ENCODE measurements around the gene CPA1. TPM values are rescaled to one million over a fixed set of nuclear protein-coding genes. Genes with fewer than 3 reads are reported as not detected.

Gene CPA1
- total RNA-seq, 4 donors from 2014 or later, result not detected

DNA sequence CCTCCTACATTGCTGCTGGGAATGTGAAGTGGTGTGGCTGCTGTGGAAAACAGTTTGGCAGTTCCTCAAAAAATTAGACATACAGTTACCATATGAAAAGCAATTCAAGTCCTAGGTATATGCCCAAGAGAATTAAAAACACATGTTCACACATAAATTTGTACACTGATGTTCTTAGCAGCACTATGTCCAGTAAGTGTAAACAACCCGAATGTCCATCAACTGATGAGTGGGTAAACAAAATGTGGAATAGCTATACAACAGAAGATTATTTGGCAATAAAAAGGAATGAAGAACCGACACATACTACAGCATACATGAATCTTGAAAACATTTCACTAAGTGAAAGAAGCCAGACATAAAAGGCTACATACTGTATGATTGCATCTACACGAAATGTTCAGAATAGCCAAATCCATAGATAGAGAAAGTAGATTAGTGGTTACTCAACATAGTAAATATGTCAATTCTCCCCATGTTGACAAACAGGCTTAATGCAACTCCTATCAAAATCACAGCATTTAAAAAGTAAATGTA is 43.3 kb downstream of the CPA1 start:
- no peak for TF ChIP-seq EP300 (IDR thresholded peaks at IDR 0.05)
- TF ChIP-seq, protein P1, sequence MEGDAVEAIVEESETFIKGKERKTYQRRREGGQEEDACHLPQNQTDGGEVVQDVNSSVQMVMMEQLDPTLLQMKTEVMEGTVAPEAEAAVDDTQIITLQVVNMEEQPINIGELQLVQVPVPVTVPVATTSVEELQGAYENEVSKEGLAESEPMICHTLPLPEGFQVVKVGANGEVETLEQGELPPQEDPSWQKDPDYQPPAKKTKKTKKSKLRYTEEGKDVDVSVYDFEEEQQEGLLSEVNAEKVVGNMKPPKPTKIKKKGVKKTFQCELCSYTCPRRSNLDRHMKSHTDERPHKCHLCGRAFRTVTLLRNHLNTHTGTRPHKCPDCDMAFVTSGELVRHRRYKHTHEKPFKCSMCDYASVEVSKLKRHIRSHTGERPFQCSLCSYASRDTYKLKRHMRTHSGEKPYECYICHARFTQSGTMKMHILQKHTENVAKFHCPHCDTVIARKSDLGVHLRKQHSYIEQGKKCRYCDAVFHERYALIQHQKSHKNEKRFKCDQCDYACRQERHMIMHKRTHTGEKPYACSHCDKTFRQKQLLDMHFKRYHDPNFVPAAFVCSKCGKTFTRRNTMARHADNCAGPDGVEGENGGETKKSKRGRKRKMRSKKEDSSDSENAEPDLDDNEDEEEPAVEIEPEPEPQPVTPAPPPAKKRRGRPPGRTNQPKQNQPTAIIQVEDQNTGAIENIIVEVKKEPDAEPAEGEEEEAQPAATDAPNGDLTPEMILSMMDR (IDR thresholded peaks at IDR 0.05), result no peak
- H3K27me3 ChIP-seq, result no peaks in the 10 kb centered on the region
- no peak overlapping the region for H3K4me3 ChIP-seq
- WGBS, result 97% methylated on average over 3 of the region's 3 CpGs
- no peak for DNase-seq (ENCODE audit: extremely low spot score)
- peaks cover 0 to 4% (median 0%) of the 10 kb centered on the region in 4 donors for H3K36me3 ChIP-seq
- peaks cover 0 to 5% (median 0%) of the 10 kb centered on the region in 4 donors for H3K4me1 ChIP-seq
- no peaks in the 10 kb centered on the region for H3K9me3 ChIP-seq
- no peak overlapping the region for H3K27ac ChIP-seq (replicated peaks in 1 of 4)
- intact Hi-C loops (cut with DNase I), result no loop called here

DNA sequence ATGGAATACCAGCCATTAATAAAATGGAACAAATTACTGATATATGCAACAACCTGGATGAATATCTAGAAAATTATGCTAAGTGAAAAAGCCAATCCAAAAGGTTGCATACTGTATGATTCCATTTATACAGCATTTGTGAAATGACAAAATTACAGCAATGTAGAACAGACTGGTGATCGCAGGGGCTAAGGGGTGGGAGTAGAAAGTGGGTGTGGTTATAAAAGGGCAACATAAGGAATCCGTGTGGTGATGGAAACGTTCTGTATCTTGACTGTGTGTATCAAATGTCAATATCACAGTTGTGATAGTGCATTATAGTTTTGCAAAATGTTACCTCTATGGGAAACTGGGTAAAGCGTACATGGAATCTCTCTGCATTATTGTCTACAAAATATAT is 45.5 kb downstream of the CPA1 start:
- peaks cover 0 to 10% (median 6%) of the 10 kb centered on the region in 4 donors for H3K4me1 ChIP-seq
- intact Hi-C loops (cut with DNase I), result no loop called here
- no peak for DNase-seq (ENCODE audit: extremely low spot score)
- 78% methylated on average over 4 of the region's 4 CpGs for WGBS
- H3K9me3 ChIP-seq, result no peaks in the 10 kb centered on the region
- peaks cover 0 to 4% (median 0%) of the 10 kb centered on the region in 4 donors for H3K36me3 ChIP-seq
- H3K27me3 ChIP-seq, result no peaks in the 10 kb centered on the region
- TF ChIP-seq POLR2AphosphoS5 (IDR thresholded peaks at IDR 0.05) (no peak), EP300 (IDR thresholded peaks at IDR 0.05) (no peak), POLR2A (IDR thresholded peaks at IDR 0.05; ENCODE audit: low read depth) (no peak)
- TF ChIP-seq, protein P1 (IDR thresholded peaks at IDR 0.05), result no peak
- no peak overlapping the region for H3K27ac ChIP-seq (replicated peaks in 1 of 4)
- H3K4me3 ChIP-seq, result no peak overlapping the region

DNA sequence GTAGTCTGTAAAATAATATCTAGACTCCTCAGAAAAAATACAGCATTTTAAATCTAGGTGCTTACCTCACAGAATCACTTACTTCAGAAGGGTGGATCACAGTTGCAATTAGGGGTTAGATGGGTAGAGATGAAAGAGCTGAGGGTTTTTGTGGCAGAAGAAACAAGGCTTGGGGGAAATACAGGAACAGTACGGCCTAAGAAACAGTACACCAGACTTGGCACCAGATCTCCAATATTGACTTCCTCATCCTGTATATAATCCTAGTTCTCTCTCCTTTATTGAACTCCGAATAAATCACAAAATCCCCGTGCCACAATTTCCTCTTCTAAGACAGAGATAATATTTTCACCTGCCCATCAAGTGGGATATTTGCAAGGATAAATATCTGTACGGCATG is 46.3 kb downstream of the CPA1 start:
- 81% methylated on average over 4 of the region's 4 CpGs for WGBS
- H3K36me3 ChIP-seq, result peaks cover 0 to 4% (median 0%) of the 10 kb centered on the region in 4 donors
- H3K9me3 ChIP-seq, result no peaks in the 10 kb centered on the region
- no peaks in the 10 kb centered on the region for H3K27me3 ChIP-seq
- no peak for DNase-seq (ENCODE audit: extremely low spot score)
- H3K27ac ChIP-seq (replicated peaks in 1 of 4), result no peak overlapping the region
- TF ChIP-seq POLR2AphosphoS5 (IDR thresholded peaks at IDR 0.05), result no peak
- TF ChIP-seq POLR2A (IDR thresholded peaks at IDR 0.05; ENCODE audit: low read depth), result no peak
- no peak for TF ChIP-seq EP300 (IDR thresholded peaks at IDR 0.05)
- TF ChIP-seq, protein P1 (IDR thresholded peaks at IDR 0.05), result no peak
- H3K4me1 ChIP-seq, result peaks cover 0 to 17% (median 12%) of the 10 kb centered on the region in 4 donors
- H3K4me3 ChIP-seq, result no peak overlapping the region
- intact Hi-C loops (cut with DNase I), result no loop called here

DNA sequence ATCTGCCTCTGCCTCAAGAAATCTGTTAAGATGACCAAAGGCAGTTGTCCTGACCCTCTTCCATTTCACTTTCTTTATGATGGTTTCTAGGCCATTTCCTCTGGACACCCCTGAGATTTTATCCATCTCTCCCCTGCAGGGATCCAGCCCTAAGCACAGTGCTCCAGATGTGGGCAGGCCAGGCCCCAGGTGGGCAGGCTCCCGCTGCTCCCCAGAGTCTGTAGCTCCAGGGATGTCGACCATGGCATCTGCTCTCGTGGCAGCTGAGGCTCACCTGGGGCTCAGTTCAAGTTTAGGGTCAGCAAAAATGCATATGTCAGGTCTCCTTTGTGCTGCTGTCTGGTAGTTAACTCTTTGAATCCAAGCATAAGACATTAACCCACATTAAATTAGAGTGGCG is 48.7 kb downstream of the CPA1 start:
- Histone ChIP-seq H3K36me3 (peaks cover 0 to 4% (median 0%) of the 10 kb centered on the region in 4 donors), H3K27me3 (no peaks in the 10 kb centered on the region), H3K27ac (replicated peaks in 1 of 4) (no peak overlapping the region), H3K4me1 (peaks cover 0 to 19% (median 15%) of the 10 kb centered on the region in 4 donors), H3K9me3 (no peaks in the 10 kb centered on the region), H3K4me3 (no peak overlapping the region)
- WGBS, result 78% methylated on average over 4 of the region's 4 CpGs
- TF ChIP-seq EP300 (IDR thresholded peaks at IDR 0.05), result no peak
- TF ChIP-seq, protein P1 (IDR thresholded peaks at IDR 0.05), result no peak
- TF ChIP-seq POLR2AphosphoS5 (IDR thresholded peaks at IDR 0.05), result no peak
- no peak for TF ChIP-seq POLR2A (IDR thresholded peaks at IDR 0.05; ENCODE audit: low read depth)
- intact Hi-C loops (cut with DNase I), result no loop called here
- no peak for DNase-seq (ENCODE audit: extremely low spot score)

DNA sequence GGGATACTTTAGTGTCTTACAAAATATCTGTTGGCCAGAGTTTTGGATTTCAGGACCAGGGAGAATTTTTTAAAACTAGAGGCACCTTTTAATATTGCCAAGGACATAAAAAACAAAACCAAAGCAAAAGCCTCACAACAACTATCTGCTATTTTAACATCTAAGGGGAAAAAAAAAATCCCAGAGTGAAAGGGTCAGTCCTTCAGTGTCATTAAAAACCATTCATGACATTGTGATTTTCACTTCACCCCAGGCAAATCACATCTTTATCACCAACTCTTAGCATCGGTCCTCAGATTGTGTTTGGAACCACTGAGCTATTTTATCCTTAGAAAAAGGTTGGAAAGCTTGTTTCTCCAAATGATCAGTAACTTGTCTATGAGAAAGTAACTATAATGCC is 49.8 kb downstream of the CPA1 start:
- intact Hi-C loops (cut with DNase I), result loop anchor here (10.0 kb wide), 2 partner anchors 75 to 225 kb away; partner anchors contain the start of genes SSMEM1 and TMEM209
- Histone ChIP-seq H3K4me1 (peaks cover 0 to 19% (median 15%) of the 10 kb centered on the region in 4 donors), H3K9me3 (no peaks in the 10 kb centered on the region), H3K4me3 (peak overlapping the region in 2 of 4 donors; percentile 9 to 24), H3K36me3 (peaks cover 0 to 4% (median 0%) of the 10 kb centered on the region in 4 donors), H3K27me3 (no peaks in the 10 kb centered on the region), H3K27ac (replicated peaks in 1 of 4) (peak overlapping the region in 1 of 4 donors; percentile 15)
- TF ChIP-seq EP300 (IDR thresholded peaks at IDR 0.05), result no peak
- TF ChIP-seq POLR2AphosphoS5 (IDR thresholded peaks at IDR 0.05), result no peak
- TF ChIP-seq POLR2A (IDR thresholded peaks at IDR 0.05; ENCODE audit: low read depth), result no peak
- TF ChIP-seq, protein P1 (IDR thresholded peaks at IDR 0.05), result no peak
- WGBS, result 38% methylated on average over 1 of the region's 1 CpG
- no peak for DNase-seq (ENCODE audit: extremely low spot score)
